ENCODE results near the gene CDH22.

CDH22 gene

DNA sequence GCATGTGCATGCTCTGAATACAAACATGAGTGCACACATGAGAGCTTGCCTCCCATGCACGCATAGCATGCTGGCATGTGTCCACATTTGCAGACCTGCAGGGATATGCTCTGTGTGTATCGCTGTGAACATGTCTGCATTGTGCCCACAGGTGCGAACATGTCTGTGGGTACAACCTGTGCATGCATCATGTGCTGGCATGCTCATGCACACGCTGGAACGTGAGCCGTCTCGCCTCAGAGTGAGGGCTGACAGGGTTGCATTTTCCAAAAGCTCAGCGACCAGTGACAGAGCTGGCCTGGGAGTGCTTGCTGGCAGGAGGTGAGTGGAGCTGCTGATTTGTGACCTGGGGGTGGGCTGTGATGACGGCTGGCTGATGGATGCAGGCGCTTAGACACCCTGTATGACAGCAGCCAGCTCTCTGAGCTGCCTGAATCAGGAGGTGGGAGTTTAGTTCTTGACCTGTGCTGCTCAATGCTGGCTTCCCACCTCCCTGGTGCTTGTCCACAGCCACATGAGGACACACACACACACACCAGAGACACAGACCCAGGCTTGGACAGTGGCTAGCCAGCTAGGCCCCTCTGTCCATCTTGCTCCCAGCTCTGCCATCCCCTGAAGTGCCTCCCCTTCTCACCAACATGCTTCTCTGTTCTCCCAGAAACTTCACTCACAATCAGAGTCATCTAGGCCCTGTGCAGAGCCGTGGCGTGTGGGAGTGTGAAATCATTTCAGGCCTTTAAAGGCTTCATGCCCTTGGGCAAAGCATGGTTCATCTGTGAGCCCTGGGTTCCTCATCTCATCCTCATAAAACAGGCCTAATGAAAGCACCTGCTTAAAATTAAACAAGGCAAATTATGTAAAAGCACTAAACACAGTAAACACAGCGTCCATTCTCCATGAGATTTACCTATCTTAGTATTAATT, 138.8 kb downstream of the CDH22 start:
- no peak for DNase-seq (ENCODE audit: low read depth)

DNA sequence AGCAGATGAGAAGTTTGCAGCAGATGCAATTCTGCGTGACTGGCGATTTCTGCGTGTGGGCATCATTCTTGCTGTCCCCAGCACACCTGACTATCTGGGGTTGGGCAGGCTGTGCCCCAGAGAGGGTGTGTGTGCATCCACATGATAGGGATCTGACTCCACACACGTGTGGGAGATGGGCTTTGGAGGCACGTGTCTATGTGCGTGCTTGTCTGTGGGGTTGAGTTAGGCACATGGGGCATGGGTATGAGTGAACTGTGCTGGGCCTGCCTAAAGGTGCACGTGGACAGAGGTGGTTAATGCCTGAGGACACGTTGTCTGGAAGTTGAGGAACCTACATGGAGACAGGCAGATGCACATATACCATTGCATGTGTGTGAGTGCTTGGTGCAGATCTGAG, 139.9 kb downstream of the CDH22 start:
- no peak for DNase-seq (ENCODE audit: low read depth)

- no peak for DNase-seq (ENCODE audit: low read depth)
Measured at GRCh38 chr20:46167080-46167479, 141.2 kb downstream of the CDH22 start.

- DNase-seq (ENCODE audit: low read depth), result no peak
Measured at GRCh38 chr20:46164254-46164653, 144.0 kb downstream of the CDH22 start.

GRCh38 chr20:46161921-46162320, 146.4 kb downstream of the CDH22 start:
- no peak for DNase-seq (ENCODE audit: low read depth)

- DNase-seq (ENCODE audit: low read depth), result no peak
Measured at GRCh38 chr20:46160661-46161060, 147.6 kb downstream of the CDH22 start.

DNA sequence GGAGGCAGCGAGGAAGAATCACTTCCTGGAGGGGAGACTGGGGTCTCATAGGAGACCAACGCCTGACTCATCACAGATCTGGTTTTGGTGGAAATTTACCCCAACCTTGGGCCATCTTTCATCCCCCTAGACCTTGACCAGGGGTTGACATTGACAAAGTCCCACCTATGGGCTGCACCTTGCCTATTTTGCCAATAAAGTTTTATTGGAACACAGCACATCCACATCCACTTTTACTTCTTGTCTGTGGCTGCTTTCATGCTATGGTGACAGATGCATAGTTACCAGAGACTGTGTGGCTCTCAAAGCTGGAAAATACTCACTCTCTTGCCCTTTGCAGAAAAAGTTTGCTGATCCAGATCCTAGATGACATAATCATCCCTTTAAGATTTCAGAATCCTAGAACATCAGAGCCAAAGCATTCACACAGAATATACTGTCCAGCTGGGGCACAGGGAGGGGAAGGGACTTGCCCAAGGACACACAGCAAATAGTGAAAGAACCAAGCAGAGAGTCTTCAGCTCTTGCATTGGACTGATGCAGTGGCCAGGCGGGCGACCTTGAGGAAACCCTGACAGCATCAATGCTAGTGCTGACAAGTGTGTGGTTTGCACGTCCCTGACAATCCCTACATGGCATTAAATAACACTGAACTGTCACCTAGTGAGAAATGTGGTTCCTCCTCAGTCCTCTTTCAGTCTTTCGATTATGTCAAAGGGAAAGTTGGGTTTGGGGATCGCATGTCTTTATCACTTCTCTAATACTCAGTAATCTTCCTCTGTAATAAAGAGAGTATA, 149.0 kb downstream of the CDH22 start:
- DNase-seq (ENCODE audit: low read depth), result no peak

- no peak for DNase-seq (ENCODE audit: low read depth)
Measured at GRCh38 chr20:46158476-46158987, 149.8 kb downstream of the CDH22 start.

DNA sequence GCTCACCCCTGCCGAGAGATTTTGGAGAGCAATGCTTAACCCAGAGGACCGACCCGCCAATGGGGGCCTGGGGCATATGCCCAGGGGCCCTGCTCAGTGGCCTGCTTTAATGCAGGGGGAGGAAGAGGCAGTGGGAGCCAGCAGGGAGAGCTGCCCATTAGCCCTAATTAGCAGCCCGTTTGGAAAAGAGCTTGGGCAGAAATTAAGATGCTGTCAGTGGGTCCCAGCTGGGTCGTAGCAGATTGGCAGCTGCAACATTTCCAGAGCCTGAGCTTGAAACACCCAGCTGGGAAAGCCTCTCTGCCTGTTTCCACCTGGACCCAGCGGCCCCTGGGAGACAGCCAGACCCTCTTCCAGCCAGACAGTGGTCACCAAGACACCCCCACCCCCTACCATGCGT, 150.7 kb downstream of the CDH22 start:
- no peak for DNase-seq (ENCODE audit: low read depth)

DNA sequence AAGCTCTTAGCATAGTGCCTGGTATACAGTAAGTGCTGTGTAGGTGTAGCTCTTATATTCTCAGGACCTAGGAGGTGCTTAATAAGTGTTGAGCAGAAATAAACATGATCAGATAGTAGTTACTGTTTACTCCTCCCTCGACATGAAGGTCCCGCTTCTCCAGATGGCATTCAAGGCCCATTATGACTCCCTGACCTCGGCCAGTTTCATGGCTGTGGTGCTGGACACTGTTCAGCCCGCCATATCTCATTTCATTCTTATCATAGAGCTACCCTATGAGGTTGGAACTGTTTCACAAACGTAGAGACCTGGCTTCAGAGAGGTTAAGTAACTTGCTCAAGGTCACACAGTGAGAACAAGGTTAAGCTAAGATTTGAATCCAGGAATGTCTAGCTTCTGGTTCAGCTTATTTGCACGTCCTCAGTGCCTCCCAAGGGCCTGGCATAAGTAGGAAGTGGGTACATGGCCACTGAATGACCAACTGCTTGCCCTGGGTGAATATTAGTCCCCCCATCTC, 151.2 kb downstream of the CDH22 start:
- DNase-seq (ENCODE audit: low read depth), result no peak

GRCh38 chr20:46156065-46156464, 152.2 kb downstream of the CDH22 start:
- no peak for DNase-seq (ENCODE audit: low read depth)

DNA sequence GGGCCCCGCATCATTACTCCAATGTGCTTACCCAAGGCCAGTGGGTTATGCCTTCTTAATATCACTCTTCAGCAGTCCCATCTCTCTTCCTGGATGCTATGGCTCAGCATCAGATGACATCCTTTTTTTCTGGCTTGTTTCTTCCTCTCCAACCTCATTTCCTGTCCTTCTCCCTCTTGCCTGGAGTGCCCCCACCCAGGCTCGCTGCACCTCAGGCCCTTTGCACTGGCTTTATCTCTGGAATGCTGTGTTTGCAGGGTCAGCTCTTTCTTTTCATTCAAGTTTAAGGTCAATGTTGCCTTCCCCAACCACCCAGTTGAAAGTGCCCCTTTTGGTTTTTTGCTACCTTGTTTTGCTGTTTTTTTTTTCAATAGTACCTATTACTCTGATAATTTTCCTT, 153.5 kb downstream of the CDH22 start:
- no peak for DNase-seq (ENCODE audit: low read depth)

- no peak for DNase-seq (ENCODE audit: low read depth)
Measured at GRCh38 chr20:46154305-46154704, 154.0 kb downstream of the CDH22 start.

- no peak for DNase-seq (ENCODE audit: low read depth)
Measured at GRCh38 chr20:46152824-46153586, 155.3 kb downstream of the CDH22 start.

DNA sequence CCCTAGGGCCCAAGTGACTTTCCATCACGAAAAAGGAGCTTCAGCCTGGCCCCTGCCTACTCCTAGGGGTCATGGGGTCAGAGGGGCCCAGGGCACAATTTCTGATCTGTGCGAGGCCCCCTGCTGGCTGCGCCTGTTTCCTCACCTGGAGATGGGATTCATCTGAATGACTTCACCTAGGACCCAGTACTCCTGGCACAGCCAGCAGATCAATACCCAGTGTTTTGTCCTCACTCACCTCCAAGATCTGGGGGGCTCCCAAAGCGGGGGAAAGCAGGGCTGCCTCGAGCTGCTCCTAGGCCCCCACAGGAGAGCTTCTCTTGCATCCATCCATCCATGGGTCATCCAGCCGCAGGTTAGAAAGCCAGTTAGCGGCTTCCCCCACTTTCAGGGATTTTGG, 156.4 kb downstream of the CDH22 start:
- peak; percentile 7 for DNase-seq (ENCODE audit: low read depth)

- no peak for DNase-seq (ENCODE audit: low read depth)
Measured at GRCh38 chr20:46150943-46151342, 157.4 kb downstream of the CDH22 start.

DNA sequence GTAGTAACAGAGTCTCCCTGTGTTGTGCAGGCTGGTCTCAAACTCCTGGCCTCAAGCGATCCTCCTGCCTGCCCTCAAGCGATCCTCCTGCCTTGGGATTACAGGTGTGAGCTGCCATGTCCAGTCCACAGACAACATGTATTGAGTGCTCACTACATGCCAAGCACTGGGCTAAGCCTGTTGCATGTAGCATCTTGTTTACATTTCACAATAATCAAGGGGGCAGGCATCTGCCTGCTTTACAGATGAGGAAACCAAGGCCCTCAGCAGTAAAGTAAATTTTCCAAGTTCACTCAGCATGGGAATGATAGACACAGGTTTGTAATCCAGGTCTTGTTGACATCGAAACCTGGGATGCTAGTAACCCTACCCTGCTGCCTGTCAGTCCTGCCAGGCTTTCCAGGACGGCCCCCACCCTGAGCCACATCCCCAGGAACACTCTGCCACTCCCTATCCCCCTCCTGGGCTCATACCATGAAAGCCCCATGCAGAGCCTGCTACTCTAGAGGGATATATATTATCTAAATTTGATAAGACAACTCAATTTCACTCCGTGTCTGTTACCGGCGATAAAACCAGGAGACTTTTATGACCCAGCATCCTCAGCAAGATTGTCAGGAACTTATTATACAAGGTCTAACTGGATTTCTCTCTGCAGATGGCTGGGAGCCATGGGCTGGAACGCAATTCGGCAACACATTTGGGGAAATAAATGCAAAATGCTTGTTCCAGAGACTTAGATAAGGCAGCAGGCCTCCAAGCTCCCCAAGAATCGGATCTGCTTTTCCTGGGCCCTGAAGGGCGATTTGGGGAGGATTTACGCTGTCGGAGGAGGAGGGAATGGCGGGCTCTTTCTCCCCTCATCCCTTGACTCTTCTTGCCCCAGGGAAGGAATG, 159.7 kb downstream of the CDH22 start:
- no peak for DNase-seq (ENCODE audit: low read depth)

DNA sequence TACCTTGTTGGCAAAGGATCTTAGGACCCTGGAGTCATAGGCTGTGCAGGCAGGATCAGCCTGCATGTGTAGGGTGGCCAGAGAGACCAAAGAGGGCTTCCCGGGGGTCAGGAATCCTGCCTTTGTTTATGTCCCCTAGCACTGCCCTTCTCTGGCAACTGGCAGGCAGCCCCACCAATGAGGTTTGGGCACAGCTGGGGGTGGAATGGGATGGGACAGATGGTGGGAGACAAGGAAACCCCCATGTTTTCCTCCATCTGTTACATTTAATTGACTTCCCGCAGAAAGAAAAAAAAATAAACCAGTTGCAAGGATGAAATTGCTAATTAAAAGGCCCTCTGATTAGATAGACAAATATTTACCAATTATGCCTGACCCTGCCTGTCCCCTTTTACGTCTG, 162.6 kb downstream of the CDH22 start:
- no peak for DNase-seq (ENCODE audit: low read depth)

DNA sequence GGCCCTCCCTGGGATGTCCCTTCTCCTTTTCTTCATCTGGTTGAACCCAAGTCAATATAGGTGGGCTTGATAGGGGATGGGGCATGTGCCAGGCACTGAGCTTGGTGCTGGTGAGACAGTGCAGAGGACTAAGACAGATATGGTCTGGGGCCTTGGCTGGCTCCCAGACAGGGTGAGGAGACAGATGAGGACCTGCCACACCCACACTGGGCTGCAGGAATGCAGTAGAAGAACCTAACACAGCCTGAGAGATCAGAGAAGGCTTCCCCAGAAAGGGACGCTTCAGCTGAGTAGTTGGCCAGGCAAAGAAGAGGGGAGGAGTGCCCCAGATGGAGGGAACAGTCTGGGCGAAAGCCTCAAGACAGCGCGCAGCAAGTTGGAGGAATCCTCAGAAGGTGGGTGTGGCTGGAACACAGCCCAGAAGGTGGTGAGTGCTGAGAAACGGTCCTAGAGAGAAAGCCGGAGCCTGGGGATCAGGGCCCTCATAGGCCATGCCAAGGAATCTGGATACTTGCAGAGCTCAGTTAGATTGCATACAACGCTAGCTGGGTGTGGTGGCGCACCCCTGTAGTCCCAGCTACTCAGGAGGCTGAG, 163.8 kb downstream of the CDH22 start:
- no peak for DNase-seq (ENCODE audit: low read depth)

- no peak for DNase-seq (ENCODE audit: low read depth)
Measured at GRCh38 chr20:46142124-46142523, 166.2 kb downstream of the CDH22 start.

Data from stimulated activated CD8-positive, alpha-beta memory T cell treated with anti-CD3 and anti-CD28 coated beads, Interleukin-4, amount 100 ng/mL, for 24 hours (primary cell).